Tibial nerve (tissue), 4 donors: ENCODE results near the gene SERPINB5. TPM values are rescaled to one million over a fixed set of nuclear protein-coding genes. Genes with fewer than 3 reads are reported as not detected.
A peak's percentile ranks its signal among the peaks of the same experiment; 100 is the strongest.

Experiments used
- DNase-seq, 2 donors: peaks; one replicate each; pipeline ENCODE4 v3.0.0-alpha.2; 2019; ENCODE audit warnings: low spot score in 2 of 2
- H3K27ac ChIP-seq, 4 donors: fragments of 200-600 bp; sonication (generic) in 3 of 4; one replicate each; pipeline ENCODE4 v1.5.1; 2017 to 2019; ENCODE audit warnings: mild to moderate bottlenecking in 1 of 4
- H3K27me3 ChIP-seq, 2 donors: fragments of 200-600 bp; sonication (generic) in 1 of 2; one replicate each; pipeline versions ENCODE4 v1.5.1 to v1.6.0; 2017 to 2019
- H3K36me3 ChIP-seq, 3 donors: fragments of 200-600 bp; sonication (generic); one replicate each; pipeline ENCODE4 v1.5.1; 2018 to 2019
- H3K4me1 ChIP-seq, 4 donors: fragments of 200-600 bp; sonication (generic) in 3 of 4; one replicate each; pipeline ENCODE4 v1.5.1; 2017 to 2019
- H3K4me3 ChIP-seq, 4 donors: fragments of 200-600 bp; sonication (generic) in 3 of 4; one replicate each; pipeline ENCODE4 v1.5.1; 2017 to 2019; ENCODE audit warnings: mild to moderate bottlenecking in 1 of 4, moderate library complexity in 1 of 4
- H3K9me3 ChIP-seq, 4 donors: fragments of 200-600 bp; sonication (generic) in 3 of 4; one replicate each; pipeline ENCODE4 v1.5.1; 2017 to 2019
- EP300 ChIP-seq, 2 donors: sonication (generic); formaldehyde crosslinking; IDR thresholded peaks; one replicate each; pipeline ENCODE4 v1.6.1; 2017; ENCODE audit warnings: antibody characterized with exemption in 2 of 2, mild to moderate bottlenecking in 1 of 2
- POLR2A ChIP-seq, 2 donors: fragments of 450-650 bp; IDR thresholded peaks; one replicate each; pipeline ENCODE4 v1.6.1; 2017; ENCODE audit warnings: antibody characterized with exemption in 2 of 2, mild to moderate bottlenecking in 2 of 2, moderate library complexity in 2 of 2
- WGBS, 2 donors: methylation state at CpG; one replicate each; pipeline ENCODE4 v1.1.5; 2018; 5-methylcytosine and 5-hydroxymethylcytosine counted together
- total RNA-seq, 4 donors: library from RNA; depleted of rRNA; stranded (reverse); fragments of >200 nt; gene quantifications; one replicate each; pipeline ENCODE4 v1.1.0, GENCODE V29; 2016
- TF ChIP-seq, protein P1 (sequence below), 5 experiments: fragments of 200-600 bp in 3 of 5; fragments of 450-650 bp in 2 of 5; sonication (generic) in 3 of 5; IDR thresholded peaks; one replicate each; pipeline ENCODE4 v1.5.1; 2016 to 2019; ENCODE audit warnings: antibody characterized with exemption in 5 of 5, mild to moderate bottlenecking in 3 of 5, moderate library complexity in 2 of 5

SERPINB5 gene
- total RNA-seq, 4 donors from 2014 or later: not detected

DNA sequence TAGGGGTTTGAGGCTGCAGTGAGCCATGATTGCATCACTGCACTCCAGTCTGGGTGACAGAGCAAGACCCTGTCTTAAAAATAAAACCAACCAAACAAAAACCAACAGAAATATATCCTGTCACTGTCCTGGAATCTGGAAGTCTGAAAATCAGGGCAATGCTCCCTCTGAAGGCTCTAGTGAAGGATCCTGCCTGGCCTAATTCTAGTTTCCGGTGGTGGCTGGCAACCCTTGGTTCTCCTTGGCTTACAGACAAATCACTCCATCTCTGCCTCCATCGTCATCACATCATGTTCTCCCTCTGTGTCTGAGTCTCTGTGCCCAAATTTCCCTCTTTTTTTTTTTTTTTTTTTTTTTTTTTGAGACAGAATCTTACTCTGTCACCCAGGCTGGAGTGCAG, 38.6 kb upstream of the SERPINB5 start:
- Histone ChIP-seq H3K4me3 (no peak overlapping the region), H3K4me1 (peaks cover 0 to 27% (median 3%) of the 10 kb centered on the region in 4 donors), H3K27ac (no peak overlapping the region), H3K9me3 (no peaks in the 10 kb centered on the region), H3K27me3 (no peaks in the 10 kb centered on the region), H3K36me3 (no peaks in the 10 kb centered on the region)
- DNase-seq: no peak
- TF ChIP-seq EP300 (IDR thresholded peaks at IDR 0.05) (no peak), POLR2A (IDR thresholded peaks at IDR 0.05) (no peak)
- TF ChIP-seq, protein P1, sequence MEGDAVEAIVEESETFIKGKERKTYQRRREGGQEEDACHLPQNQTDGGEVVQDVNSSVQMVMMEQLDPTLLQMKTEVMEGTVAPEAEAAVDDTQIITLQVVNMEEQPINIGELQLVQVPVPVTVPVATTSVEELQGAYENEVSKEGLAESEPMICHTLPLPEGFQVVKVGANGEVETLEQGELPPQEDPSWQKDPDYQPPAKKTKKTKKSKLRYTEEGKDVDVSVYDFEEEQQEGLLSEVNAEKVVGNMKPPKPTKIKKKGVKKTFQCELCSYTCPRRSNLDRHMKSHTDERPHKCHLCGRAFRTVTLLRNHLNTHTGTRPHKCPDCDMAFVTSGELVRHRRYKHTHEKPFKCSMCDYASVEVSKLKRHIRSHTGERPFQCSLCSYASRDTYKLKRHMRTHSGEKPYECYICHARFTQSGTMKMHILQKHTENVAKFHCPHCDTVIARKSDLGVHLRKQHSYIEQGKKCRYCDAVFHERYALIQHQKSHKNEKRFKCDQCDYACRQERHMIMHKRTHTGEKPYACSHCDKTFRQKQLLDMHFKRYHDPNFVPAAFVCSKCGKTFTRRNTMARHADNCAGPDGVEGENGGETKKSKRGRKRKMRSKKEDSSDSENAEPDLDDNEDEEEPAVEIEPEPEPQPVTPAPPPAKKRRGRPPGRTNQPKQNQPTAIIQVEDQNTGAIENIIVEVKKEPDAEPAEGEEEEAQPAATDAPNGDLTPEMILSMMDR (IDR thresholded peaks at IDR 0.05): no peak
- 73 to 86% methylated on average over 2 of the region's 2 CpGs for WGBS, 2 donors

DNA sequence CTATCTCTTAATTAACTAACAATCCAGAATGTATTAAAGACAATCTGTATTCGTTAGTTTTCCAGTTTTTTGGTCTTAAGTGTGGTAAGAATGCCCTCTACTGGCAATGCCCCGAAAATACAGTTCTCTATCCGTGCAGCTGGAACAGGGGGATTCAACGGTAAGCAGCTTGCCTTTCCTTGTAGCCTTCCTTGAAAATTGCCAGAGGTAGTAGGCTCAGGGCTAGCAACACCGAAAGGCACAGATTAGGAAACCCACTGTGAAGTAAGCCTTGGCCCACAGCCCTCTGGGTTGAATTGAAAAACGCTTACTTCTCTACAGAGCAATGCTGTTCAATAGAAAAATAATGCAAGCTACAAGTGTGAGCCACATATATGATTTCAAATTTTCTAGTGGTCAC, 37.4 kb upstream of the SERPINB5 start:
- no peak overlapping the region for H3K4me3 ChIP-seq
- 2% methylated on average over 6 of the region's 6 CpGs for WGBS, 2 donors
- H3K27ac ChIP-seq: no peak overlapping the region
- peaks cover 0 to 18% (median 3%) of the 10 kb centered on the region in 4 donors for H3K4me1 ChIP-seq
- no peaks in the 10 kb centered on the region for H3K36me3 ChIP-seq
- DNase-seq: peak in 1 of 2 donors; percentile 69
- H3K27me3 ChIP-seq: no peaks in the 10 kb centered on the region
- H3K9me3 ChIP-seq: no peaks in the 10 kb centered on the region
- TF ChIP-seq, protein P1 (IDR thresholded peaks at IDR 0.05): peak; percentile 64 to 80 (median 75)
- TF ChIP-seq POLR2A (IDR thresholded peaks at IDR 0.05): no peak

DNA sequence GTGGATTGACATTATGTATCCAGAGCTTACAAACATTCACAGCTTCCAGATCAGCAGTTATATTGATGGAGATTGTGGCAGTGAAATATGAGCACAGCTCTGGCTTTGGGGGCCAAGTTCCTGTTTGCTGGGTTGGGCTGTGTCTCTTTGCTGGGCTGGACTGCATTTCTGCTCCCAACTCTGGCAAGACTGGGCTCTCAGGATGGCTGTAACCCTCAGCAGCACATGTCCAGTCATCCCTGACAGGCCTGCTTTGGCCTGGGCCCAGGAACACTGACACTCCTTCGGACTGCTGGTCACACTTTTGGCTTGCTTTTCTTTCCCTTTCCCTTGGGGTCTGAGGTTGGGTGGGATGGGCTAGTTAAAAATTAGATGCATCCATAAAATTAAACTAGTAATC, 36.5 kb upstream of the SERPINB5 start:
- DNase-seq: peak in 1 of 2 donors; percentile 40
- H3K36me3 ChIP-seq: no peaks in the 10 kb centered on the region
- H3K9me3 ChIP-seq: no peaks in the 10 kb centered on the region
- H3K27me3 ChIP-seq: no peaks in the 10 kb centered on the region
- peaks cover 0 to 18% (median 3%) of the 10 kb centered on the region in 4 donors for H3K4me1 ChIP-seq
- WGBS, 2 donors: 46 to 50% methylated on average over 1 of the region's 1 CpG
- TF ChIP-seq, protein P1 (IDR thresholded peaks at IDR 0.05): no peak
- TF ChIP-seq POLR2A (IDR thresholded peaks at IDR 0.05) (no peak), EP300 (IDR thresholded peaks at IDR 0.05) (no peak)
- no peak overlapping the region for H3K4me3 ChIP-seq
- H3K27ac ChIP-seq: peak overlapping the region in 1 of 4 donors; percentile 35

DNA sequence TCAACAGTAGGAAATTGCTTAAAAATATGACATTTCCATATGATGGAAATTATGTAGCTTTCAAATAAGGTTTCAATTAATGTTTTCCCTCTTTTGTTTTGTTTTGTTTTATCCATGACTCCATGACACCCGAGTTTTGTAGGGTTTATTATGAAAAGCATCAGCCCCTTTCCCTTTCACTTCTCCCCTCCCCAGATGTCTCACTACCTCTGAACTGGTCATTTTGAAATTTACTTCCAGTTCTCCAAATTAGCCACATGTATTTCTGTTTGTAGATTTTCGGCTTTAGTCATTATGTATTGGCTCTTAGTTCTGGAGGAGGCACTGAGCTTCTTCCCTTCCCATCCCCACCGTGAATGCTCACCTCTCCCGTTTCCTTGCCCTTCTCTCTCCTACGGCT, 35.9 kb upstream of the SERPINB5 start:
- Histone ChIP-seq H3K27ac (peak overlapping the region in 1 of 4 donors; percentile 35), H3K4me3 (no peak overlapping the region), H3K36me3 (no peaks in the 10 kb centered on the region), H3K9me3 (no peaks in the 10 kb centered on the region), H3K4me1 (peaks cover 0 to 18% (median 3%) of the 10 kb centered on the region in 4 donors), H3K27me3 (no peaks in the 10 kb centered on the region)
- TF ChIP-seq POLR2A (IDR thresholded peaks at IDR 0.05) (no peak), EP300 (IDR thresholded peaks at IDR 0.05) (no peak)
- TF ChIP-seq, protein P1 (IDR thresholded peaks at IDR 0.05): no peak
- DNase-seq: no peak
- 72 to 73% methylated on average over 5 of the region's 5 CpGs for WGBS, 2 donors

DNA sequence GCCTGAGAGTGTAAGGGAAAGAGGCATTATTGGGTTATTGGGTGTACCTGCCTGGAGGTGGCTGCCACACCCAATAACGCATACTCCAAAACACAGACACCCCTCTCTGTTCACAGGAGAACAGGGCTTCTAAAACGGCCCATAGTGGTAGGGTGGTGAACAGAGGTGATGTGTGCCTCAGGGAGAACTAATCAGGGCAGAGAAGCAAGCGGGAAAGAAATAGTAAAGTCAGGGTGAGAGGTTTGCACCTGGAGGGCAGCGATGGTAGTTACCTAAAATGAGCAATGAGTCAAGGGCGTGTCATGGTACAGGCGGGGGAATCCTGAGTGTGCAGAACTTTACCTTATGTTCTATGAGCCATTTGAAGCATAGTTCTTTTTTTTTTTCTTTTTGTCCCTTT, 32.9 kb upstream of the SERPINB5 start:
- 92% methylated on average over 6 of the region's 6 CpGs for WGBS, 2 donors
- Histone ChIP-seq H3K4me3 (no peak overlapping the region), H3K36me3 (no peaks in the 10 kb centered on the region), H3K27ac (peak overlapping the region in 1 of 4 donors; percentile 40), H3K4me1 (peaks cover 0 to 15% (median 3%) of the 10 kb centered on the region in 4 donors), H3K27me3 (no peaks in the 10 kb centered on the region), H3K9me3 (no peaks in the 10 kb centered on the region)
- DNase-seq: no peak
- TF ChIP-seq POLR2A (IDR thresholded peaks at IDR 0.05): no peak
- TF ChIP-seq, protein P1 (IDR thresholded peaks at IDR 0.05): no peak
- no peak for TF ChIP-seq EP300 (IDR thresholded peaks at IDR 0.05)
